HG02943 (cell line): ENCODE results near the gene HCRT.
"Not testable (repeated sequence)": the region's sequence is repeated elsewhere in the genome, so short reads cannot be mapped to it uniquely, and the experiment has no call there.

Source experiments
- ATAC-seq: cut with Tn5 transposase; IDR thresholded peaks from one replicate; pipeline ENCODE4 v1.9.1; 2021; ENCODE audit warnings: mild to moderate bottlenecking, low read depth, moderate library complexity; ENCODE audit not compliant: unreplicated experiment

The HCRT gene

GRCh38 chr17:42146911-42147607 lies 38.2 kb downstream of the HCRT start:
- ATAC-seq = no peak

- ATAC-seq = not testable (repeated sequence)
Observed at GRCh38 chr17:42143138-42143537, 42.1 kb downstream of the HCRT start.

GRCh38 chr17:42142371-42142896 lies 42.8 kb downstream of the HCRT start:
- ATAC-seq = no peak

- no peak for ATAC-seq
Observed at GRCh38 chr17:42141382-42141781, 43.9 kb downstream of the HCRT start.

GRCh38 chr17:42140690-42141089 lies 44.6 kb downstream of the HCRT start:
- not testable (repeated sequence) for ATAC-seq

- ATAC-seq = no peak
Observed at GRCh38 chr17:42138749-42139492, 46.3 kb downstream of the HCRT start.

GRCh38 chr17:42136654-42137051 lies 48.6 kb downstream of the HCRT start:
- no peak for ATAC-seq

- no peak for ATAC-seq
Observed at GRCh38 chr17:42135664-42136653, 49.3 kb downstream of the HCRT start.

GRCh38 chr17:42135151-42135550 lies 50.1 kb downstream of the HCRT start:
- no peak for ATAC-seq
